ENCODE measurements around the gene LCN15. TPM values are rescaled to one million over a fixed set of nuclear protein-coding genes. Genes with fewer than 3 reads are reported as not detected.
A peak's percentile ranks its signal among the peaks of the same experiment; 100 is the strongest.

Gene LCN15
- total and polyA plus RNA-seq, 2 of the 13 experiments (the other 11 are each of a cell fraction or from before 2014, with no cell fraction given), result 1.3 to 53.7 TPM

DNA sequence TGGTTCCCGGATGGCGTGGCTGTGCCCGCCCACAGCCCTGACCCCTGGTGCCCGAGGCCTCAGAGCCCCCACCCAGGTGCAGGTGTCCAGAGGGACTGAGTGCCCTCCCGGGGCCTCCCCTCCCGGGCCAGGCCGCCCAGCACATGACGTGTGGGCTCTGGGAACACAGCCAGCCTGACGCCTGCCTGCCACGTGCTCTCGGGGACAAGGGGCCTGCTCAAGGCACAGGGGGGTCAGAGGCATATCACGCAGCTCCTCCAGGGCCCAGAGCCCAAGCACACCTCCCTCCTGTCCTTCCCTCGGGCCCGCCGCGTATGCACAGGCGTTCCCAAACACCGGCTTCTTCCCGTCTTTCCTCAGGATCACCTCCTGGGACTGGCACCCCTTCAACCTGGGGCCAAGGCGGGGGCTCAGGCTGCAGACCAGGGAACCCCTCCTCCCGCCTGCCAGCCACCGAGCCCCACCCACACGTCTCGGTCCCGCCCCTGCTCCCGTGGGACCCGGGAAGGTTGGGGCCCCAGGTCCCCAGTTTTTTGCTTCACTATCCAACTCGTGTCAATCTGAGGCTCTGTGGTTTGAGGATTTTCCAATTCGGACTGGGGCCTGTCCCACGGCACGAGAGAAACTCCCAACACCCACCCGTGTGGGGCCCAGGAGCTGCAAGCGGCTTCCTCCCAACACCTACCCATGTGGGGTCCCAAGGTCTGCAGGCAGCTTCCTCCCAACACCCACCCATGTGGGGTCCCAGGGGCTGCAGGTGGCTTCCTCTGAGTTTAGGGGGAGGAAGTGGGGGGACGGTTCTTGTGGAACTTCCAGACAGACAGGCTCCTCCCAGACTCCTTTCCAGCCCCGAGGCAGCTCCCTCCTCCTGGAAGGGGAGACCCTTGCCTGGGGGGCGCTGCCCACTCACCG, 23.1 kb downstream of the LCN15 start (continued):
- TF ChIP-seq GATAD2A (CRISPR knock-in tag; IDR thresholded peaks at IDR 0.05) (peak; percentile 77), ZNF629 (CRISPR knock-in tag; conservative IDR thresholded peaks at IDR 0.05) (no peak), TFDP1 (CRISPR knock-in tag; IDR thresholded peaks at IDR 0.05; ENCODE audit: borderline replicate concordance) (peak; percentile 69; the same call in 1 of the 2 replicates), ZBED4 (CRISPR knock-in tag; IDR thresholded peaks at IDR 0.05; ENCODE audit: borderline replicate concordance) (peak; percentile 38; the same call in 1 of the 2 replicates), ZNF746 (CRISPR knock-in tag; IDR thresholded peaks at IDR 0.05) (no peak; the same call in 1 of the 2 replicates), ZNF251 (CRISPR knock-in tag; IDR thresholded peaks at IDR 0.05) (no peak), ATF1 (CRISPR knock-in tag; IDR thresholded peaks at IDR 0.05) (no peak), ZNF329 (CRISPR knock-in tag; IDR thresholded peaks at IDR 0.05; ENCODE audit: low read depth) (no peak), CAMTA2 (CRISPR knock-in tag; IDR thresholded peaks at IDR 0.05; ENCODE audit: borderline replicate concordance) (no peak), FOXA3 (CRISPR knock-in tag; IDR thresholded peaks at IDR 0.05) (peak; percentile 63), RELA (CRISPR knock-in tag; IDR thresholded peaks at IDR 0.05) (no peak), RBM22 (optimal IDR thresholded peaks at IDR 0.05; ENCODE audit: low read length) (no peak), PCBP2 (optimal IDR thresholded peaks at IDR 0.05; ENCODE audit: low read depth, low read length, poor library complexity, severe bottlenecking) (no peak), ZNF709 (CRISPR knock-in tag; IDR thresholded peaks at IDR 0.05) (no peak), ZNF317 (CRISPR knock-in tag; IDR thresholded peaks at IDR 0.05) (0 out of 2 replicates have a peak, but pooled peaks have one; percentile 67), ZNF260 (CRISPR knock-in tag; IDR thresholded peaks at IDR 0.05; ENCODE audit: borderline replicate concordance, low read depth) (no peak), THYN1 (CRISPR knock-in tag; IDR thresholded peaks at IDR 0.05; ENCODE audit: borderline replicate concordance, low read depth) (no peak)
- TF ChIP-seq, protein P1, sequence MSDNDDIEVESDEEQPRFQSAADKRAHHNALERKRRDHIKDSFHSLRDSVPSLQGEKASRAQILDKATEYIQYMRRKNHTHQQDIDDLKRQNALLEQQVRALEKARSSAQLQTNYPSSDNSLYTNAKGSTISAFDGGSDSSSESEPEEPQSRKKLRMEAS (IDR thresholded peaks at IDR 0.05), result peak; percentile 92
- TF ChIP-seq, protein P2, sequence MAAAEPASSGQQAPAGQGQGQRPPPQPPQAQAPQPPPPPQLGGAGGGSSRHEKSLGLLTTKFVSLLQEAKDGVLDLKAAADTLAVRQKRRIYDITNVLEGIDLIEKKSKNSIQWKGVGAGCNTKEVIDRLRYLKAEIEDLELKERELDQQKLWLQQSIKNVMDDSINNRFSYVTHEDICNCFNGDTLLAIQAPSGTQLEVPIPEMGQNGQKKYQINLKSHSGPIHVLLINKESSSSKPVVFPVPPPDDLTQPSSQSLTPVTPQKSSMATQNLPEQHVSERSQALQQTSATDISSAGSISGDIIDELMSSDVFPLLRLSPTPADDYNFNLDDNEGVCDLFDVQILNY (CRISPR knock-in tag; conservative IDR thresholded peaks at IDR 0.05), result no peak
- TF ChIP-seq, protein P3, sequence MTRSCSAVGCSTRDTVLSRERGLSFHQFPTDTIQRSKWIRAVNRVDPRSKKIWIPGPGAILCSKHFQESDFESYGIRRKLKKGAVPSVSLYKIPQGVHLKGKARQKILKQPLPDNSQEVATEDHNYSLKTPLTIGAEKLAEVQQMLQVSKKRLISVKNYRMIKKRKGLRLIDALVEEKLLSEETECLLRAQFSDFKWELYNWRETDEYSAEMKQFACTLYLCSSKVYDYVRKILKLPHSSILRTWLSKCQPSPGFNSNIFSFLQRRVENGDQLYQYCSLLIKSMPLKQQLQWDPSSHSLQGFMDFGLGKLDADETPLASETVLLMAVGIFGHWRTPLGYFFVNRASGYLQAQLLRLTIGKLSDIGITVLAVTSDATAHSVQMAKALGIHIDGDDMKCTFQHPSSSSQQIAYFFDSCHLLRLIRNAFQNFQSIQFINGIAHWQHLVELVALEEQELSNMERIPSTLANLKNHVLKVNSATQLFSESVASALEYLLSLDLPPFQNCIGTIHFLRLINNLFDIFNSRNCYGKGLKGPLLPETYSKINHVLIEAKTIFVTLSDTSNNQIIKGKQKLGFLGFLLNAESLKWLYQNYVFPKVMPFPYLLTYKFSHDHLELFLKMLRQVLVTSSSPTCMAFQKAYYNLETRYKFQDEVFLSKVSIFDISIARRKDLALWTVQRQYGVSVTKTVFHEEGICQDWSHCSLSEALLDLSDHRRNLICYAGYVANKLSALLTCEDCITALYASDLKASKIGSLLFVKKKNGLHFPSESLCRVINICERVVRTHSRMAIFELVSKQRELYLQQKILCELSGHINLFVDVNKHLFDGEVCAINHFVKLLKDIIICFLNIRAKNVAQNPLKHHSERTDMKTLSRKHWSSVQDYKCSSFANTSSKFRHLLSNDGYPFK (CRISPR knock-in tag; IDR thresholded peaks at IDR 0.05; ENCODE audit: borderline replicate concordance), result no peak
